NCI-H510A treated with DMSO at 0.1 percent for 48 hours (cell line): Measurements from ENCODE around the gene NUBP2.
"Not testable (repeated sequence)": the region's sequence is repeated elsewhere in the genome, so short reads cannot be mapped to it uniquely, and the experiment has no call there.

ENCODE experiments used
- DNase-seq: peaks from one replicate; lab custom pipeline; 2025; lab: John Stamatoyannopoulos, UW

Gene NUBP2

GRCh38 chr16:1786242-1787055 is 3.7 kb downstream of the NUBP2 start:
- no peak for DNase-seq

- DNase-seq: no peak
Observed at GRCh38 chr16:1787056-1787321, 4.2 kb downstream of the NUBP2 start.

- DNase-seq: no peak
Observed at GRCh38 chr16:1787322-1788094, 4.7 kb downstream of the NUBP2 start.

- DNase-seq: no peak
Observed at GRCh38 chr16:1788095-1788707, 5.4 kb downstream of the NUBP2 start.

- DNase-seq: no peak
Observed at GRCh38 chr16:1788708-1789100, 5.9 kb downstream of the NUBP2 start.

GRCh38 chr16:1789643-1790045 is 6.9 kb downstream of the NUBP2 start:
- DNase-seq: no peak

- no peak for DNase-seq
Observed at GRCh38 chr16:1790261-1790610, 7.5 kb downstream of the NUBP2 start.

GRCh38 chr16:1790611-1791255 is 8.0 kb downstream of the NUBP2 start:
- no peak for DNase-seq

- no peak for DNase-seq
Observed at GRCh38 chr16:1791256-1791942, 8.6 kb downstream of the NUBP2 start.

GRCh38 chr16:1791943-1792812 is 9.4 kb downstream of the NUBP2 start:
- no peak for DNase-seq

GRCh38 chr16:1792836-1793577 is 10.2 kb downstream of the NUBP2 start:
- DNase-seq: no peak

GRCh38 chr16:1793578-1794220 is 10.9 kb downstream of the NUBP2 start, which contains the start of gene IGFALS:
Gene IGFALS, minus strand, starts transcription at chr16:1793705. Its CDS starts 53 bp downstream, at chr16:1793652.
- DNase-seq: no peak

GRCh38 chr16:1794221-1794871 is 11.6 kb downstream of the NUBP2 start:
- DNase-seq: peak; percentile 32

- DNase-seq: no peak
Observed at GRCh38 chr16:1794908-1795666, 12.3 kb downstream of the NUBP2 start.

GRCh38 chr16:1799263-1799662 is 16.5 kb downstream of the NUBP2 start:
- DNase-seq: not testable (repeated sequence)

- no peak for DNase-seq
Observed at GRCh38 chr16:1800701-1801100, 17.9 kb downstream of the NUBP2 start.

- DNase-seq: no peak
Observed at GRCh38 chr16:1807626-1808025, 24.9 kb downstream of the NUBP2 start.

GRCh38 chr16:1808691-1809090 is 25.9 kb downstream of the NUBP2 start:
- no peak for DNase-seq
